CD4-positive, alpha-beta T cell (primary cell): ENCODE measurements around the gene OR52N5. TPM values are rescaled to one million over a fixed set of nuclear protein-coding genes. Genes with fewer than 3 reads are reported as not detected.

Source experiments
- ATAC-seq: fragments of 200-7000 bp; cut with Tn5 transposase; one replicate; pipeline ENCODE4 v1.10.0; 2022; ENCODE audit warnings: mild to moderate bottlenecking; ENCODE audit not compliant: poor library complexity
- CTCF ChIA-PET: fragments of 350-600 bp; sonication (Branson Sonifier 250); formaldehyde crosslinking; loops from one replicate; lab custom pipeline; 2021; ENCODE audit warnings: antibody characterized with exemption, inconsistent platforms; lab: Charles Lee
- POLR2A ChIA-PET: fragments of 350-600 bp; sonication (Branson Sonifier 250); formaldehyde crosslinking; loops from one replicate; lab custom pipeline; 2021; ENCODE audit warnings: antibody characterized with exemption, inconsistent platforms; lab: Charles Lee
- DNase-seq, 14 experiments: peaks; one replicate each; pipeline ENCODE4 v3.0.0-alpha.2; 2013 to 2020; ENCODE audit warnings: mixed read lengths in 2 of 14
- H3K27ac ChIP-seq, 2 donors: one replicate each; pipeline versions ENCODE4 v1.5.1 to v1.7.0; 2013; ENCODE audit warnings: low read length in 2 of 2, low read depth in 1 of 2, mild to moderate bottlenecking in 1 of 2
- H3K27me3 ChIP-seq, 2 experiments: 1 replicate in 1 of 2; 2 replicates in 1 of 2; pipeline versions ENCODE4 v1.6.1 to v1.7.0; 2013; ENCODE audit warnings: low read length in 2 of 2, control low read depth in 1 of 2, mild to moderate bottlenecking in 1 of 2, moderate library complexity in 1 of 2; ENCODE audit not compliant: insufficient read depth in 2 of 2, control insufficient read depth in 1 of 2
- H3K36me3 ChIP-seq: one replicate; pipeline ENCODE4 v1.6.1; 2013; ENCODE audit warnings: low read length, control low read depth; ENCODE audit not compliant: insufficient read depth
- H3K4me1 ChIP-seq: one replicate; pipeline ENCODE4 v1.6.1; 2013; ENCODE audit warnings: low read length, control low read depth; ENCODE audit not compliant: insufficient read depth
- H3K4me3 ChIP-seq: one replicate; pipeline ENCODE4 v1.5.1; 2013; ENCODE audit warnings: mild to moderate bottlenecking, low read length, moderate library complexity
- H3K9me3 ChIP-seq, 2 experiments: 1 replicate in 1 of 2; 2 replicates in 1 of 2; pipeline versions ENCODE4 v1.6.1 to v1.7.0; 2013; ENCODE audit warnings: low read length in 2 of 2, mild to moderate bottlenecking in 2 of 2, control low read depth in 1 of 2, moderate library complexity in 1 of 2; ENCODE audit not compliant: control insufficient read depth in 1 of 2, insufficient read depth in 1 of 2
- H3K27ac Mint-ChIP-seq: one replicate; pipeline ENCODE4 v1.8.0; 2020; ENCODE audit warnings: mixed read lengths
- H3K27me3 Mint-ChIP-seq: one replicate; pipeline ENCODE4 v1.8.0; 2021; ENCODE audit warnings: mixed read lengths
- H3K36me3 Mint-ChIP-seq: one replicate; pipeline ENCODE4 v1.8.0; 2021; ENCODE audit warnings: low read depth, mixed read lengths
- H3K4me1 Mint-ChIP-seq: one replicate; pipeline ENCODE4 v1.8.0; 2021; ENCODE audit warnings: low read depth, mixed read lengths
- H3K4me3 Mint-ChIP-seq: one replicate; pipeline ENCODE4 v1.8.0; 2020; ENCODE audit warnings: mild to moderate bottlenecking, mixed read lengths
- H3K9me3 Mint-ChIP-seq: one replicate; pipeline ENCODE4 v1.8.0; 2020; ENCODE audit warnings: mixed read lengths
- intact Hi-C, 2 experiments: fragments of 100-400 bp; cut with DNase I in 1 of 2; cut with micrococcal nuclease in 1 of 2; formaldehyde crosslinking; loops; one replicate each; pipeline versions ENCODE4 v1.15.1 to v1.9.0; 2023 to 2025; cut with DNase I, micrococcal nuclease
- total RNA-seq, 174 experiments: library from RNA in 2 of 174; stranded (reverse) in 2 of 174; gene quantifications; one replicate each; pipeline ENCODE4 v1.2.3 and lab custom pipeline; 2021 to 2026
- TF ChIP-seq, protein P1 (sequence below): fragments of 200-600 bp; IDR thresholded peaks from one replicate; pipeline ENCODE4 v1.8.0; 2022; ENCODE audit warnings: antibody characterized with exemption, mild to moderate bottlenecking

The OR52N5 gene
- total RNA-seq, 2 experiments from 2014 or later, result not detected

DNA sequence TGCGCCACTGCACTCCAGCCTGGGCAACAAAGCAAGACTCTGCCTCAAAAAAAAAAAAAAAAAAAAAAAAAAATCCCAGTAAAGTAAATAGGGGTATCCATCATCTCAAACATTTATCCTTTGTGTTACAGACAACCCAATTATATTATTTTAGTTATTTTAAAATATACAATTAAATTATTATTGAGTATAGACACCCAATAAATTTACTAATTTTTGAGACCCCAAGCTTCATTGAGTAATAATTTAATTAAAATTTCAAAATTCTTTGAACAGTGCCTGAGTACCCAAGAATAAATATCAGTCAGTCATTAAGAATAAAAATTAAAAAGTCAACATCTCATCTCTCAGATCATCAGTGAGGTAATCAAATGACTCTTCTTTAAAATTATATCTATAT is 29.2 kb downstream of the OR52N5 start, which contains the start of gene OR52N4:
Gene OR52N4 (plus strand): TSS at position 301 of the 400 bp plus-strand sequence. CDS start 498 bp downstream, outside the sequence.
- DNase-seq, result no peak
- ChIA-PET CTCF (no interaction called here), POLR2A (no interaction called here)
- no peaks in the 10 kb centered on the region for H3K9me3 ChIP-seq
- Mint-ChIP-seq H3K4me3 (no peak within 1 kb of the TSS), H3K36me3 (no peaks in the 10 kb centered on the region), H3K4me1 (no peaks in the 10 kb centered on the region), H3K27ac (no peak within 1 kb of the TSS), H3K9me3 (no peaks in the 10 kb centered on the region), H3K27me3 (peaks cover 3% of the 10 kb centered on the region)
- no peak for ATAC-seq
- TF ChIP-seq, protein P1, sequence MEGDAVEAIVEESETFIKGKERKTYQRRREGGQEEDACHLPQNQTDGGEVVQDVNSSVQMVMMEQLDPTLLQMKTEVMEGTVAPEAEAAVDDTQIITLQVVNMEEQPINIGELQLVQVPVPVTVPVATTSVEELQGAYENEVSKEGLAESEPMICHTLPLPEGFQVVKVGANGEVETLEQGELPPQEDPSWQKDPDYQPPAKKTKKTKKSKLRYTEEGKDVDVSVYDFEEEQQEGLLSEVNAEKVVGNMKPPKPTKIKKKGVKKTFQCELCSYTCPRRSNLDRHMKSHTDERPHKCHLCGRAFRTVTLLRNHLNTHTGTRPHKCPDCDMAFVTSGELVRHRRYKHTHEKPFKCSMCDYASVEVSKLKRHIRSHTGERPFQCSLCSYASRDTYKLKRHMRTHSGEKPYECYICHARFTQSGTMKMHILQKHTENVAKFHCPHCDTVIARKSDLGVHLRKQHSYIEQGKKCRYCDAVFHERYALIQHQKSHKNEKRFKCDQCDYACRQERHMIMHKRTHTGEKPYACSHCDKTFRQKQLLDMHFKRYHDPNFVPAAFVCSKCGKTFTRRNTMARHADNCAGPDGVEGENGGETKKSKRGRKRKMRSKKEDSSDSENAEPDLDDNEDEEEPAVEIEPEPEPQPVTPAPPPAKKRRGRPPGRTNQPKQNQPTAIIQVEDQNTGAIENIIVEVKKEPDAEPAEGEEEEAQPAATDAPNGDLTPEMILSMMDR, result no peak
- H3K36me3 ChIP-seq, result no peaks in the 10 kb centered on the region
- no peaks in the 10 kb centered on the region for H3K27me3 ChIP-seq
- intact Hi-C loops, result no loop called here
- no peak within 1 kb of the TSS for H3K27ac ChIP-seq
- H3K4me1 ChIP-seq, result no peaks in the 10 kb centered on the region
- no peak within 1 kb of the TSS for H3K4me3 ChIP-seq

DNA sequence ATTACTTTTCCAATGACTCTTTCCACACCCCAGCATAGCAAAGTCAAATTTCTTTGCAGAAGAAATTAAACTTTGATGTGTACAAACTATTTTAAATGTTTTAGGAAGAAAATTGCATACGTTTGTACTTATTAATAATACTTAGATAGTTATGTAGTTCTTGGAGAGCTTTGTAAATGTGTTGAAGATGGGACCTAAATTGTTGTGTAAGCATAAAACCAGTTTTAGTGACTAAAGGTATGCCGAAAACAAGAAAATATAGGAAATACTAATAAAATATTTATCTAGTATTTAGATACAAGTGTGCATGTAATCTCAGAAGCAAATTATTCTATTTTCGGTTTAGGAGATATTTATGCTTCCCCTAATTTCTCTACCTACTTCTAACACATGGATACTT is 33.3 kb downstream of the OR52N5 start:
- TF ChIP-seq, protein P1, result no peak
- CTCF ChIA-PET, result no interaction called here
- no peak for ATAC-seq
- Histone ChIP-seq H3K4me3 (no peak overlapping the region), H3K9me3 (no peaks in the 10 kb centered on the region), H3K27ac (no peak overlapping the region), H3K4me1 (no peaks in the 10 kb centered on the region), H3K27me3 (no peaks in the 10 kb centered on the region), H3K36me3 (no peaks in the 10 kb centered on the region)
- Mint-ChIP-seq H3K27me3 (no peaks in the 10 kb centered on the region), H3K9me3 (no peaks in the 10 kb centered on the region), H3K4me1 (no peaks in the 10 kb centered on the region), H3K27ac (no peak overlapping the region), H3K36me3 (no peaks in the 10 kb centered on the region), H3K4me3 (no peak overlapping the region)
- DNase-seq, result no peak
- intact Hi-C loops, result no loop called here
- POLR2A ChIA-PET, result no interaction called here

DNA sequence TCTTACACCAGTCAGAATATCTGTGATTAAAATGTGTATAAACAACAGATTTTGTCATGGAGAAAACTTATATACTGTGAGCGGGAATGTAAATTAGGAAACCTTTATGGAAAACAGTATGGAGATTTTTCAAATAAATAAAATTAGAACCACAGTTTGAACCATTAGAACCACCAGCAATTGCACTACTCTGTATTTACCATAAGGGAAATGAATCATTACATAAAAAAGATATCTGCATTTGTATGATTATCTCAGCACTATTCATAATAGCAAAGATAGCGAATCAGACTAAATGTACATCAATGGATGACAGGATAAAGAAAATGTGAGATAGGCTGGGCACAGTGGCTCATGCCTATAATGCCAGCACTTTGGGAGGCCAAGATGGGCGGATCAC is 36.5 kb downstream of the OR52N5 start:
- ChIA-PET POLR2A (no interaction called here), CTCF (no interaction called here)
- peaks cover 17% of the 10 kb centered on the region for H3K9me3 Mint-ChIP-seq
- DNase-seq (no peak), ATAC-seq (no peak)
- intact Hi-C loops, result no loop called here
- no peak overlapping the region for H3K27ac Mint-ChIP-seq
- Histone ChIP-seq H3K4me1 (no peaks in the 10 kb centered on the region), H3K36me3 (no peaks in the 10 kb centered on the region), H3K27me3 (no peaks in the 10 kb centered on the region), H3K4me3 (no peak overlapping the region), H3K27ac (no peak overlapping the region), H3K9me3 (peaks cover 0 to 10% of the 10 kb centered on the region in 2 experiments)
- no peak overlapping the region for H3K4me3 Mint-ChIP-seq
- TF ChIP-seq, protein P1, result no peak
- no peaks in the 10 kb centered on the region for H3K27me3 Mint-ChIP-seq
- no peaks in the 10 kb centered on the region for H3K4me1 Mint-ChIP-seq
- H3K36me3 Mint-ChIP-seq, result no peaks in the 10 kb centered on the region
